IPS DF 6.9 (cell line): ENCODE measurements around the gene RAB6C.
"Not testable (repeated sequence)": the region's sequence is repeated elsewhere in the genome, so short reads cannot be mapped to it uniquely, and the experiment has no call there.

Source experiments
- DNase-seq: peaks from one replicate; pipeline ENCODE4 v3.0.0-alpha.2; 2013; ENCODE audit warnings: low read depth, low spot score
- H3K27ac ChIP-seq: one replicate; pipeline ENCODE4 v1.5.1; 2013; ENCODE audit warnings: low read length, control low read depth
- H3K27me3 ChIP-seq: 2 replicates; pipeline ENCODE4 v1.6.1; 2013; ENCODE audit warnings: mild to moderate bottlenecking, low read length; ENCODE audit not compliant: control insufficient read depth, insufficient read depth
- H3K36me3 ChIP-seq: 2 replicates; pipeline ENCODE4 v1.6.1; 2013; ENCODE audit warnings: low read length; ENCODE audit not compliant: control insufficient read depth, insufficient read depth
- H3K4me1 ChIP-seq: 2 replicates; pipeline ENCODE4 v1.6.1; 2013; ENCODE audit warnings: low read length; ENCODE audit not compliant: control insufficient read depth, insufficient read depth
- H3K4me3 ChIP-seq: 2 replicates; pipeline ENCODE4 v1.5.1; 2013; ENCODE audit warnings: mild to moderate bottlenecking, low read length
- H3K9me3 ChIP-seq: 2 replicates; pipeline ENCODE4 v1.6.1; 2013; ENCODE audit warnings: low read length, inconsistent platforms; ENCODE audit not compliant: control insufficient read depth, insufficient read depth
- WGBS: extraction: QIAGEN DNeasy Blood & Tissue Kit; methylation state at CpG from one replicate; pipeline ENCODE4 v1.1.7; 2013; ENCODE audit warnings: mixed read lengths, missing lambda C conversion rate; ENCODE audit not compliant: insufficient read length, insufficient coverage; 5-methylcytosine and 5-hydroxymethylcytosine counted together

Gene RAB6C

DNA sequence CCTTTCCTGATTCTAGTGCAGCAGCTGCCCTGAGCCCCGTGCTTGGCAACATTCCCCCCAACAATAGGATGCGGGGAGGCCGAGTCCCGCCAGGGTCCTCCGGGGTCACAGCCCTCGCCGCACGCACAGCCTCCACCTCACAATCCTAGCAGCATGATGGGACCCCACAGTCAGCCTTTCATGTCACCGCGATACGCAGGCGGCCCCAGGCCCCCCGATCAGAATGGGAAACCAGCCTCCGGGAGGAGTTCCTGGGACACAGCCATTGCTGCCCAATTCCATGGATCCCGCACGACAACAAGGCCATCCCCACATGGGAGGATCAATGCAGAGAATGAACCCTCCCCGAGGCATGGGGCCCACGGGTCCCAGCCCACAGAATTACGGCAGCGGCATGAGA lies 13.7 kb downstream of the RAB6C start:
- DNase-seq, H3K36me3 ChIP-seq, H3K4me1 ChIP-seq, H3K4me3 ChIP-seq, H3K9me3 ChIP-seq, H3K27me3 ChIP-seq, H3K27ac ChIP-seq: not testable (repeated sequence)
- WGBS: no CpG with 5 or more reads among the region's 20 CpGs

DNA sequence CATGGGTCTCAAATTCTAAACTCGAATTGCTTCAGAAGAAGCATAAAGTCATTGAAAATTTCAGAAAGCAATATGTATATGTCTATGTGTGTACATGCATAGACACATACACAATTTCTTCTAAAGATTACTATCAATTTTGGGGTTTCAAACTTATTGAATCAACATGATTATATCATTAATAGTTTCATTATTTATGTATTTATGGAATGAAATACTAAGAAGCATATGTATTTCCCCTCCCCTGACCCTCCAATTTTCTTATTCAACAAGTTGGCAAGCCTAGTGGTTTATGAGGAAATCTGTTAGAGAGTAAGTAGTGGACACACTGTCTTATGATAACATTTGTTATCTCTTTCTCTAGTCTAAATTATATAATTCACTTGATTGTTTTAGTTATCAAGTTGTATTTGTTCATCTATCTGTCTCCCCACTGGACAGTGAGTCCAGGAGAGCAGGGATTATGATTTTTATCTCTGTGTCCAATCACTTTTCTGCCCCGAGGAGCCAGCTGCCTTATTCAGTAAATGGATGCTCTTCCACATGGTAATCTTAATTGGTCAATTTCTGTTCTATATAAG lies 17.3 kb downstream of the RAB6C start:
- no CpG with 5 or more reads among the region's 2 CpGs for WGBS
- H3K27me3 ChIP-seq, H3K36me3 ChIP-seq: not testable (repeated sequence)

DNA sequence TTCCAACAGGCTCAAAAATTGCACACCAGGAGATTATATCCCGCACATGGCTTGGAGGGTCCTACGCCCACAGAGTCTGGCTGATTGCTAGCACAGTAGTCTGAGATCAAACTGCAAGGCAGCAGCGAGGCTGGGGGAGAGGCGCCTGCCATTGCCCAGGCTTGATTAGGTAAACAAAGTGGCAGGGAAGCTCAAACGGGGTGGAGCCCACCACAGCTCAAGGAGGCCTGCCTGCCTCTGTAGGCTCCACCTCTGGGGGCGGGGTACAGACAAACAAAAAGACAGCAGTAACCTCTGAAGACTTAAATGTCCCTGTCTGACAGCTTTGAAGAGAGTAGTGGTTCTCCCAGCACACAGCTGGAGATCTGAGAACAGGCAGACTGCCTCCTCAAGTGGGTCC lies 19.3 kb downstream of the RAB6C start:
- H3K4me1 ChIP-seq, DNase-seq, H3K27me3 ChIP-seq, H3K4me3 ChIP-seq, H3K36me3 ChIP-seq, H3K27ac ChIP-seq, H3K9me3 ChIP-seq: not testable (repeated sequence)
- WGBS: no CpG with 5 or more reads among the region's 6 CpGs

More for the DNA sequence above, 17.3 kb downstream of the RAB6C start:
- H3K4me3 ChIP-seq, H3K9me3 ChIP-seq, DNase-seq, H3K27ac ChIP-seq, H3K4me1 ChIP-seq: not testable (repeated sequence)

DNA sequence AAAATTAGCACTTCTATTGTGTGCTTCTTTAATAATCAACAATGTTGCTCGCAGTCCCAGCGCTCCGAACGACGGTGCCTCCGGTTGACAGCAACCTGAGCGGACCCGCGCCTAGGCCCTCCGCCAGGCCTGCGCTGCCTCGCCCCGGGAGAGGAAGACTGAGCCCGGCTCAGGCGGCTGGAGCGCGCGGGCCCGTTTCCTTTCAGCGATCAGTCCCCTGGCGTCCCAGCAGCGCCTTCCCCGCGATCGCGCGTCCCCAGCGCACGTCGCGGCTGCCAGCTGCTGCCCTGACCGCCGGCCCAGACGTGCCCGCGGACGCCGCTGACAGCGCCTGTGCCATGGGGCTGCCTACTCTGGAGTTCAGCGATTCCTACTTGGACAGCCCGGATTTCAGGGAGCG lies 26.4 kb downstream of the RAB6C start:
- H3K27me3 ChIP-seq, H3K27ac ChIP-seq, H3K4me1 ChIP-seq, H3K9me3 ChIP-seq, H3K36me3 ChIP-seq, DNase-seq, H3K4me3 ChIP-seq: not testable (repeated sequence)
- WGBS: no CpG with 5 or more reads among the region's 42 CpGs

DNA sequence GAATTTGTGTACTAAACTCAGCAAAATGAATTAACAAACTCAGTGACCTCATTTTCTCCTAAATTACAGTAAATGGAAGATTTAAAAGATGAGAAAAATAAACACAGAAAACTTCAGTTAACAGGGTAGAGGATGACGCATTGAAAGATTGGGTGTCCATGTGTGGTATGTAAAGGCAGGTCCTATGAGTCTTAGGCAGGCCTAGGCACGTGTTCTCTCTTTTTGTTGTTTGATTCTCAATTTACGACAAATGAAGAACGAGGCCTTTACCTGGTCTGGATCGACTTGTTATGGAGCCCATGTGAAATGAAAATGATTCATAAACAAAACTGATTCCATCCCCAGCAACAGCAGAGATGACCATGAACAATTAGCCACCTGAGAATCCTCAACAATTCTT lies 37.2 kb downstream of the RAB6C start:
- H3K36me3 ChIP-seq, H3K27ac ChIP-seq, H3K27me3 ChIP-seq, H3K9me3 ChIP-seq, H3K4me3 ChIP-seq, DNase-seq, H3K4me1 ChIP-seq: not testable (repeated sequence)
- no CpG with 5 or more reads among the region's 5 CpGs for WGBS

DNA sequence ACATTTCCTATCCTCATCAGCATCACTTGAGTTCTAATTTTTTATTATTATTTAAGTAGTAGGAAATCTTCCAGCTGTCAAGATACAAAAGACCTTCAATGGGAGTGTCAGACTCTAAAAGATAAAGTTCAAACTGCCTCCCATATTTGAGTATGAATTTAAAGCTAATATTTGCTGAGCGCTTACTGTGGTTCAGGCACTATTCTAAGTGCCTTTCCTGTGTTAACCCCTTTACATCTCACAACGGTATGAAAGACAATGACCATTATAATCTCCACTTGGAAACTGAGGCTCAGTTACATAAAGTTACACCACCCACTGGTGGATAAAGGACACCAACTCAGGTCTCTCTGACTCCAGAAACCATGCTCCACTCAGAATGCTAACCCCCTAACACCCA lies 39.9 kb downstream of the RAB6C start:
- no CpG with 5 or more reads among the region's 2 CpGs for WGBS
- H3K9me3 ChIP-seq: peaks cover 2% of the 10 kb centered on the region

DNA sequence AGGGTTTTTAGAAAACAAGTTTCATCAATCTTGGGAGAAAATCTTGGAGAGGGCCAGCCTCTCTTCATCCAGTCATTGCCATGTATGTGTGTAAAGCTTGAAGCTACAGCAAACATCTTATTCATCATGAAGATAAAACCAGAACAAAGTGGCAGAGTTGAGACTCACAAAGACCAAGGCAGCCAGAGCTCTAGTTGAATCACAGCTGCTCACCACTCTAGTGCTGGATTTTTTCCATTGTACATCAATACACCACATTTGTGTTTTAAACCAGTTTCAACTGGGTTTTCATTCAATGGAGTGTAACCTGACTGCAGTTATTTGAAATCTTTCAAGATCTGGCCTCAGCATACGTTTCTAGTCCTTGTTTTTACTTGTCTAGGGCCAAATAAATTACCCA lies 40.6 kb downstream of the RAB6C start:
- not testable (repeated sequence) for H3K4me1 ChIP-seq, DNase-seq, H3K4me3 ChIP-seq, H3K27ac ChIP-seq, H3K36me3 ChIP-seq, H3K9me3 ChIP-seq, H3K27me3 ChIP-seq
- no CpG with 5 or more reads among the region's 1 CpG for WGBS

More for the DNA sequence above, 39.9 kb downstream of the RAB6C start:
- Histone ChIP-seq H3K27me3 (no peaks in the 10 kb centered on the region), H3K4me1 (no peaks in the 10 kb centered on the region), H3K4me3 (no peak overlapping the region), H3K36me3 (no peaks in the 10 kb centered on the region), H3K27ac (no peak overlapping the region)
- no peak for DNase-seq

DNA sequence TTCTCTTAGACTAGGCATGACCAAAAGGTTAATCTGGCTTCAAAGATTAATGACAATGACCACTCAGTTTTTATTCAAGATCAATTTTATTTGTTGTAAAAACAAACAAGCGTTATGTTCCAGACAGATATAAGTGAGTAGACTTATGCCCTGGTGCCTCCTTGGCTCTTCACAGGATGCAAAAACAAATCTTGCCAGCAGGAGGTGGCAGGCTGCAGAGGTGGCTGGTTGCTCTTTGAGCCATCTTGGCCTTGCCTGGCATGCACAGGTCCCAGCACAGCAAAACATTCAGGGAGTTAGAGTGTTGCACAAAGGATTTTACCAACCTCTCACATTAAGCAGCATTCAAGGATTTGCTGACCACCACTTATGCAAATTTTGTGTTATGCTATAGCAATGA lies 46.5 kb downstream of the RAB6C start:
- H3K4me3 ChIP-seq, H3K9me3 ChIP-seq, H3K36me3 ChIP-seq, H3K27me3 ChIP-seq, DNase-seq, H3K4me1 ChIP-seq, H3K27ac ChIP-seq: not testable (repeated sequence)
- WGBS: no CpG with 5 or more reads among the region's 1 CpG
